Globus pallidus (tissue), 1 donor: ENCODE measurements around the gene BABAM2.
"Not testable (repeated sequence)": the region's sequence is repeated elsewhere in the genome, so short reads cannot be mapped to it uniquely, and the experiment has no call there.

Experiments
- DNase-seq: peaks from one replicate; pipeline ENCODE4 v3.0.0-alpha.2; 2015; ENCODE audit warnings: low spot score

The BABAM2 gene

DNA sequence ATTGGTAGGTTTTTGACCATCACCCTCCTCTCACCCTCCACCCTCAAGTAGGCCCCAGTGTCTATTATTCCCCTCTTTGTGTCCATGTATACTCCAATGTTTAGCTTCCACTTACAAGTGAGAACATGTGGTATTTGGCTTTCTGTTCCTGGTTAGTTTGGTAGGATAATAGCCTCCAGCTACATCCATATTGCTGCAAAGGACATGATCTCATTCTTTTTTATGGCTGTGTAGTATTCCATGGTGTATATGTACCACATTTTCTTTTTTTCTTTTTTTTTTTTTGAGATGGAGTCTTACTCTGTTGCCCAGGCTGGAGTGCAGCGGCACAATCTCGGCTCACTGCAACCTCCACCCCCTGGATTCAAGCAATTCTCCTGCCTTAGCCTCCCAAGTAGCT is 88.2 kb downstream of the BABAM2 start:
- DNase-seq, result not testable (repeated sequence)

- DNase-seq, result no peak
Observed at GRCh38 chr2:27980242-27980641, 89.7 kb downstream of the BABAM2 start.

DNA sequence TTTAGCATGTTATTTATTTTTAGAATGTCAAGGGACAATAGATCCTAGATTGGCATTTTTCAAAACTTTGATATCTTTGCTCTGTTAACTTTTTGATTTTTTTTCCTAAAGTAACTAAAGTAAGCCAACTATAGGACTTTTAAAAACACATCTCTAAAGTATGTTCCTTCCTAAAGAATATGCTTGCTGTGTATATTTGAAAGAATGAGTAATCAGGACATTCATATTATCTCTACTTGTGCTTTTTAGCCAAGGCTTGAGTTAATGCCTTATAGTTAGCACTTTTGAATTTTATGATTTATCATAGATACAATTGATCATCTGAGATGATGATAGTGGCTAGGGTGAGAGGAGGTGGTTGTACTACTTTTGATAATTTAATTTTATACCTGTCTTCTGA is 93.6 kb downstream of the BABAM2 start:
- DNase-seq, result no peak

- no peak for DNase-seq
Observed at GRCh38 chr2:27988306-27988705, 97.8 kb downstream of the BABAM2 start.

DNA sequence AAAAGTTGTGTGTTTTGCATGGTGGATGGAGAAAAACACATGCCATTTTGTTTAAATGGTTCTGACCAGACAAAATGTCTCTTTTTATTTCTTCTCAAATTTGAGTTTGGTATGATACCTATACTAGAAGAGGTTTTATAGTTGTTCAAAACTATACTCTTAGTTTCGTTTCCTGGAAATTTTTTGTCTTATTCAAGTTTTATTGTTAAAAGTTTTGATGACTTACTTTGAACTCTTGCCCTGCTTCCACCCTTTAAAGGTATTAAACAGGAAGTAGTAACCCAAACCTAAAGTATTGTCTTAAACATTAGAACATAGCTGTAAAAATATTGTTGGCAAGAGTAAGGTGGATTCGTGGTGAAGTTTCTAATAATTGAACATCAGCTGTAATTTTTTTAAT is 98.2 kb downstream of the BABAM2 start:
- DNase-seq, result no peak

GRCh38 chr2:27989149-27989548 is 98.6 kb downstream of the BABAM2 start:
- no peak for DNase-seq

DNA sequence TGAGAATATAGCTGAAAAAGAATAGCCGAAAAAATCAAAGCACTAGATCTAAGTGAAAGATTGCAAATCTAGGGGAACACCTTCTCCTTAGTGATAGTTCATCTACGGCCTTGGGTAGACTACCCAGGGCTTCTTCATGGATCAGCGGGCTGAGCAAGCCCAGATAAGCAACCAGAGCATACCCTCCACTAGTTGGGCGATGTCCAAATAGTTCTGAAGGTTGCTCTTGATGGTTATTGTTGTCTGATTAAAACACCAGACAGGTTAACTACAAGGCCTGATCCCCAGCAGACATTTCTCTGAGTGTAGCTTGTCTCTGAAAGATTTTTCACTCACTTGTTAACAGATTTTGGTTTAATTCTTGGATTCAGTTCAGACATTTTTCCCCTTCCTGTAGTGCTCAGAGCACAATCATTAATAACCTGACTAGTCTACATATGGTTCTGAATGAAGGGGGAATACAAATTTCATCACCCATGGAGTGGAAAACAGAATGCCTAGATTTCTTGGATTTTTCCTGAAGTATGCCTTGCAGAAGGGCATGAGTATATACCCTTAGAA is 99.6 kb downstream of the BABAM2 start:
- no peak for DNase-seq

DNA sequence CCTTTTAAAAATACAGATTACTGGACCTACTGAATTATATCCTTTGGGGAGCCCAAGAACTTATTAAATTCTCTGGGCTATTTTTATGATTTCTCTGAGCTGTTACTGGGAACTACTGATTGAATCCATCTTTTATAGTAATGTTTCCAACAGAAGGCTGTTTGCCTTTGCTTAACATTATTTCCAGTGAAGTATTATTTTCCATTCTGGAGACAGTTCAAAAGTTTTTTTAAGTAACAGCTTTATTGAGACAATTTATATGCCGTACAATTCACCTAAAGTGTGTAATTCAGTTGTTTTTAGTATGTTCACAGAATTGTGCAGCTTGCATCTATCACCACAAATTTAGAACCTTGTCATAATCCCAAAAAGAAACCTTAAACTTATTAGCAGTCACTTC is 100.6 kb downstream of the BABAM2 start:
- DNase-seq, result no peak

DNA sequence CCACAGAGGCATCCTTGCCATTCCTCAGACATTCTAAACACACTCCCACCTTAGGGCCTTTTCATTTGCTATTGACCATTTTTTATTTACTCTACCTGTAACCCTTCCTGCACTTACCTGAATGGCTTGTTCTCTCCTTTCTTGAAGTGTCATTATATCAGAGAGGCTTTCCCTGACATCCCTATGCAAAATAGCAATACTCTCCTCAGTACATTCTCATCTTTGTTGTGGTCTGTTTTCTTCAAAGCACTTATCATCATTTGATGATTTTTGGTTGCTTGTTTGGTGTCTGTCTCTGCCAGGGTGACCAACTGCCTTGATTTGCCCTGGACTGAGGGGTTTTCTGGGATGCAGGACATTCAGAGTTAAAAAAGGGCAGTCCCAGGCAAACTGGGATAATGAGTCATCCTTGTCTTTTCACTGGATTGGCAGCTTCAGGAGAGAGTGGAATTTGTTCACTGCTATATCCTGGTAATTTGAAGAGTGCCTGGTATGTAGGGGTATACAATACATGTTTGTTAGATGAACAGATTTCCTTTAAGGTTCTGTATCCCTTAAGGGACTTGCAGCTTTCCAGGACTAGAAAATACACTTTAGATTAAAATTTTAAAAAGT is 102.4 kb downstream of the BABAM2 start:
- no peak for DNase-seq

DNA sequence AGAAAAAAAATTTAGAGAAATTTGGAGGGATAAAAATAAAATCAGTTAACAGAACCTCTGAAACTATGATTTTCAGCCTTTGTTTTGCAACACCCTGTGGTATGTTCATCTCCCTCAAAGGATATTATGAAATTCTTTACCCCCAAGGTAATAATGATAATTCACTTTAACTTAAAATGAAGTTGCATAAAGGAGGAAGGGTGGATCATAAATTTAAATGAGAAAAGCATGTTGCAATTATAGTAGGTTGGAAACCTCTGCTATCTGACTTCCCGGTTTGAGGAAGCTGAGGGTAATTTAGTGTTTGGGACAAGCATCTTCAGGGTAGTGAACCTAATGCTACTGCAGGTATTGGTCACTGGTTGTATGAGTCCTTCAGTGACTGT is 102.9 kb downstream of the BABAM2 start:
- DNase-seq, result no peak

GRCh38 chr2:27993950-27994728 is 103.6 kb downstream of the BABAM2 start:
- no peak for DNase-seq

GRCh38 chr2:27996156-27996922 is 105.8 kb downstream of the BABAM2 start:
- DNase-seq, result no peak

DNA sequence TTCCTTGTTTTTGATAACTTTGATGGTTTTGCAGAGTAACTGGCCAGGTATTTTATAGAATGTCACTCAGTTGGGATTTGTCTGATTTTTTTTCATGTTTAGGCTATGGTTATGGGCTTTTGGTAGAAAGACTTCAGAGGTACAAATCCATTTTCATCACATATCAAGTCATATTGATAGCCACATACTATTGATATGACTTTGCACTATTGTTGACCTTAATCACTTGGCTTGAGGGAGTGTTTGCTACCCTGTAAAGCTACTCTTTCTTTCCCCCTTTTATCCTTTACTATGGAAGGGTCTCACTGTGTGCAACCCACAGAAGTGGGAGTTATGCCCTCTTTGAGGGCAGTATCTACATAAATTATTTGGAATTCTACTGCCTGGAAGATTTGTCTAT is 109.8 kb downstream of the BABAM2 start:
- DNase-seq, result no peak

GRCh38 chr2:28002181-28002580 is 111.7 kb downstream of the BABAM2 start:
- DNase-seq, result no peak

- DNase-seq, result no peak
Observed at GRCh38 chr2:28004086-28004485, 113.6 kb downstream of the BABAM2 start.

DNA sequence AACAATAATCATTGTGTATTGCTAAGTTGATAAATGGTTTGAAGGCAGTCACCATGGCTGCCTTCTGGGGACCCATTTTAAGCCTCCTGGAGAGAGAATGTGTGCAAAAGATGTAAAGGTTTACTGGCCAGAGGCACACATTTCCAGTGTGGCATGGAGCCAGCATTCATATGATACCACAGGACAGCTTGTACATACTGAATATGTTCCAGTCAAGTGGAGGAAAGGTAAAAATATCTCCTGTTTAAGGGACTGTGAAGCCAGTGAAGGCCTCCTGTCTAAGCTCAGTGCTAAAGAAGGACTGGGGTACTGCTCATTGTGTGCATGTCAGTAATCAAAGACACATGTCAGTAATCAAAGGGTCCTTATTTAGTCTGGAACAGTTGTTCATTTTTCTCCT is 119.2 kb downstream of the BABAM2 start:
- DNase-seq, result no peak

- no peak for DNase-seq
Observed at GRCh38 chr2:28011322-28011737, 120.8 kb downstream of the BABAM2 start.

DNA sequence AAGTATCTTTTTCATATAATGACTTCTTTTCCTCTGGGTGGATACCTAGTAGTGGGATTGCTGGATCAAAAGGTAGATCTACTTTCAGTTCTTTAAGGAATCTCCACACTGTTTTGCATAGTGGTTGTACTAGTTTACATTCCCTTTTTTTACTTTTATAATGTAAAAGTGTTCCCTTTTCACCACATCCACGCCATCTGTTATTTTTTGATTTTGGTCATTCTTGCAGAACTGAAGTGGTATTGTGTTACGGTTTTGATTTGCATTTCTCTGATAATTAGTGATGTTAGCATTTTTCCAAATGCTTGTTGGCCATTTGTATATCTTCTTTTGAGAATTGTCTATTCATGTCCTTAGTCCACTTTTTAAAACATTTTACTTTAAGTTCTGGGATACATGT is 127.9 kb downstream of the BABAM2 start:
- DNase-seq, result not testable (repeated sequence)

DNA sequence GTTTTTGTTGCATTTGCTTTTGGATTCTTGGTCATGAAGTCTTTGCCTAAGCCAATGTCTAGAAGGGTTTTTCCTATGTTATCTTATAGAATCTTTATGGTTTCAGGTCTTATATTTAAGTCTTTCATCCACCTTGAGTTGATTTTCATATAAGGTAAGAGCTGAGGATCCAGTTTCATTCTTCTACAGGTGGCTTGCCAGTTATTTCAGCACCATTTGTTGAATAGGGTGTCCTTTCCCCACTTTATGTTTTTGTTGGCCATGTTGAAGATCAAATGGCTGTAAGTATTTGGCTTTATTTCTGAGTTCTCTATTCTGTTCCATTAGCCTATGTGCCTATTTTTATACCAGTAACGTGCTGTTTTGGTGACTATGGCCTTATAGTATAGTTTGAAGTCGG is 129.0 kb downstream of the BABAM2 start:
- DNase-seq, result not testable (repeated sequence)

GRCh38 chr2:28021898-28022297 is 131.4 kb downstream of the BABAM2 start:
- no peak for DNase-seq

DNA sequence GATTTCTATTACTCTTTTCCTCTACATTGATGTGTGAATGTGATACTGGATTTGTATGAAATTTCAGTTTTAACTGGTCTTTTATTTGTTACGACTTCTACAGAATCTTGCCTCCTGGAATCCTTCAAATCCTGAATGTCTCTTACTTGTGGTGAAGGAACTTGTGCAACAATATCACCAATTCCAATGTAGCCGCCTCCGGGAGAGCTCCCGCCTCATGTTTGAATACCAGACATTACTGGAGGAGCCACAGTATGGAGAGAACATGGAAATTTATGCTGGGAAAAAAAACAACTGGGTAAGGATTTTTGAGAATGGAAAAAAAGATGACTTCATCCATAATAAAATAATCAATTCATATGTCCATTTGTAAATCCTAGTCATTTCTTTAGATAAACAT is 134.6 kb downstream of the BABAM2 start:
- no peak for DNase-seq

- not testable (repeated sequence) for DNase-seq
Observed at GRCh38 chr2:28026230-28026629, 135.7 kb downstream of the BABAM2 start.

GRCh38 chr2:28028025-28028424 is 137.5 kb downstream of the BABAM2 start:
- no peak for DNase-seq
